ENCODE data around the gene PACRGL. TPM values are rescaled to one million over a fixed set of nuclear protein-coding genes. Genes with fewer than 3 reads are reported as not detected.

The PACRGL gene
- total RNA-seq, 1 experiment from 2014 or later = 14.9 TPM

- no peak overlapping the region for H3K4me3 ChIP-seq (ENCODE audit: low read depth, low read length)
- ChIA-PET POLR2A (no interaction called here), CTCF (no interaction called here)
- no peaks in the 10 kb centered on the region for H3K27me3 ChIP-seq (replicated peaks; ENCODE audit: control insufficient read depth, insufficient read depth, low read length)
- H3K36me3 ChIP-seq (ENCODE audit: control insufficient read depth, insufficient read depth, low read length) = no peaks in the 10 kb centered on the region
- no peaks in the 10 kb centered on the region for H3K4me1 ChIP-seq
- TF ChIP-seq CTCF (IDR thresholded peaks at IDR 0.05; ENCODE audit: insufficient read depth in 1 of 2, low read depth in 1 of 2, low read length in 1 of 2, severe bottlenecking in 1 of 2, unreplicated experiment in 1 of 2) = no peak
- no TSS peak for BruUV-seq (replicated peaks)
- H3K27ac Mint-ChIP-seq (ENCODE audit: unreplicated experiment) = no peak overlapping the region
- no peaks in the 10 kb centered on the region for H3K9me3 ChIP-seq
- intact Hi-C loops (cut with micrococcal nuclease; ENCODE audit: unreplicated experiment) = loop anchor here (10.0 kb wide), 1 partner anchor 368 kb away; no protein-coding TSS in a partner anchor
- no peak for DNase-seq
- H3K36me3 Mint-ChIP-seq (ENCODE audit: insufficient read depth, unreplicated experiment) = no peaks in the 10 kb centered on the region
- H3K4me3 Mint-ChIP-seq (ENCODE audit: unreplicated experiment) = no peak overlapping the region
- H3K27me3 Mint-ChIP-seq (ENCODE audit: insufficient read depth, unreplicated experiment) = peaks cover 7% of the 10 kb centered on the region
- H3K9me3 Mint-ChIP-seq (ENCODE audit: unreplicated experiment) = no peaks in the 10 kb centered on the region
- peaks cover 8% of the 10 kb centered on the region for H3K4me1 Mint-ChIP-seq (ENCODE audit: low read depth, unreplicated experiment)
Measured at GRCh38 chr4:20682853-20683252, 17.4 kb upstream of the PACRGL start.

GRCh38 chr4:20683766-20684165 is 16.5 kb upstream of the PACRGL start:
- H3K9me3 Mint-ChIP-seq (ENCODE audit: unreplicated experiment) = no peaks in the 10 kb centered on the region
- DNase-seq = no peak
- H3K9me3 ChIP-seq = no peaks in the 10 kb centered on the region
- H3K27ac Mint-ChIP-seq (ENCODE audit: unreplicated experiment) = no peak overlapping the region
- no peak overlapping the region for H3K4me3 Mint-ChIP-seq (ENCODE audit: unreplicated experiment)
- TF ChIP-seq CTCF (IDR thresholded peaks at IDR 0.05; ENCODE audit: insufficient read depth in 1 of 2, low read depth in 1 of 2, low read length in 1 of 2, severe bottlenecking in 1 of 2, unreplicated experiment in 1 of 2) = no peak
- no peak overlapping the region for H3K4me3 ChIP-seq (ENCODE audit: low read depth, low read length)
- H3K36me3 ChIP-seq (ENCODE audit: control insufficient read depth, insufficient read depth, low read length) = no peaks in the 10 kb centered on the region
- no TSS peak for BruUV-seq (replicated peaks)
- H3K4me1 ChIP-seq = no peaks in the 10 kb centered on the region
- intact Hi-C loops (cut with micrococcal nuclease; ENCODE audit: unreplicated experiment) = loop anchor here (10.0 kb wide), 1 partner anchor 369 kb away; no protein-coding TSS in a partner anchor
- ChIA-PET POLR2A (no interaction called here), CTCF (no interaction called here)
- H3K27me3 Mint-ChIP-seq (ENCODE audit: insufficient read depth, unreplicated experiment) = peaks cover 7% of the 10 kb centered on the region
- no peaks in the 10 kb centered on the region for H3K27me3 ChIP-seq (replicated peaks; ENCODE audit: control insufficient read depth, insufficient read depth, low read length)
- H3K4me1 Mint-ChIP-seq (ENCODE audit: low read depth, unreplicated experiment) = peaks cover 7% of the 10 kb centered on the region
- H3K36me3 Mint-ChIP-seq (ENCODE audit: insufficient read depth, unreplicated experiment) = no peaks in the 10 kb centered on the region

- H3K9me3 Mint-ChIP-seq (ENCODE audit: unreplicated experiment) = no peaks in the 10 kb centered on the region
- no peaks in the 10 kb centered on the region for H3K27me3 ChIP-seq (replicated peaks; ENCODE audit: control insufficient read depth, insufficient read depth, low read length)
- DNase-seq = no peak
- peak; percentile 47 for TF ChIP-seq CTCF (IDR thresholded peaks at IDR 0.05; ENCODE audit: insufficient read depth in 1 of 2, low read depth in 1 of 2, low read length in 1 of 2, severe bottlenecking in 1 of 2, unreplicated experiment in 1 of 2)
- no peak overlapping the region for H3K4me3 Mint-ChIP-seq (ENCODE audit: unreplicated experiment)
- H3K4me1 ChIP-seq = no peaks in the 10 kb centered on the region
- BruUV-seq (replicated peaks) = no TSS peak
- H3K9me3 ChIP-seq = no peaks in the 10 kb centered on the region
- H3K4me3 ChIP-seq (ENCODE audit: low read depth, low read length) = no peak overlapping the region
- H3K36me3 ChIP-seq (ENCODE audit: control insufficient read depth, insufficient read depth, low read length) = no peaks in the 10 kb centered on the region
- POLR2A ChIA-PET = no interaction called here
- peaks cover 7% of the 10 kb centered on the region for H3K4me1 Mint-ChIP-seq (ENCODE audit: low read depth, unreplicated experiment)
- H3K36me3 Mint-ChIP-seq (ENCODE audit: insufficient read depth, unreplicated experiment) = no peaks in the 10 kb centered on the region
- H3K27me3 Mint-ChIP-seq (ENCODE audit: insufficient read depth, unreplicated experiment) = peaks cover 7% of the 10 kb centered on the region
- intact Hi-C loops (cut with micrococcal nuclease; ENCODE audit: unreplicated experiment) = loop anchor here (1.0 to 10.0 kb wide), 3 partner anchors 141 to 370 kb away; no protein-coding TSS in a partner anchor
- CTCF ChIA-PET = interaction anchor here (0.6 kb wide), 1 partner anchor 263 kb away, joined by 3 read pairs; no protein-coding TSS in a partner anchor
- H3K27ac Mint-ChIP-seq (ENCODE audit: unreplicated experiment) = no peak overlapping the region
Measured at GRCh38 chr4:20684852-20685763, 15.2 kb upstream of the PACRGL start.
